HG03175 (cell line): Measurements from ENCODE around the gene MYO16.

Experiments
- ATAC-seq: cut with Tn5 transposase; IDR thresholded peaks from one replicate; pipeline ENCODE4 v1.9.1; 2021; ENCODE audit warnings: mild to moderate bottlenecking, moderate library complexity; ENCODE audit not compliant: unreplicated experiment

MYO16 gene

GRCh38 chr13:108629181-108629752 lies at the start of gene MYO16:
Gene MYO16, plus strand, starts transcription at chr13:108629611. Its CDS starts 234 bp downstream, at chr13:108629845.
- ATAC-seq, result no peak

GRCh38 chr13:108586826-108587225 lies 42.6 kb upstream of the MYO16 start:
- ATAC-seq, result no peak

- no peak for ATAC-seq
Observed at GRCh38 chr13:108588516-108588915, 40.9 kb upstream of the MYO16 start.

- no peak for ATAC-seq
Observed at GRCh38 chr13:108594153-108594552, 35.3 kb upstream of the MYO16 start.

GRCh38 chr13:108595436-108596274 lies 33.8 kb upstream of the MYO16 start:
- ATAC-seq, result no peak

GRCh38 chr13:108597943-108598342 lies 31.5 kb upstream of the MYO16 start:
- ATAC-seq, result no peak

- no peak for ATAC-seq
Observed at GRCh38 chr13:108606424-108606823, 23.0 kb upstream of the MYO16 start.

- no peak for ATAC-seq
Observed at GRCh38 chr13:108609353-108609752, 20.1 kb upstream of the MYO16 start.

- ATAC-seq, result no peak
Observed at GRCh38 chr13:108610507-108610906, 18.9 kb upstream of the MYO16 start.

- ATAC-seq, result no peak
Observed at GRCh38 chr13:108615241-108615640, 14.2 kb upstream of the MYO16 start.

GRCh38 chr13:108618233-108618632 lies 11.2 kb upstream of the MYO16 start:
- no peak for ATAC-seq

GRCh38 chr13:108621462-108621861 lies 7.9 kb upstream of the MYO16 start:
- no peak for ATAC-seq

- ATAC-seq, result no peak
Observed at GRCh38 chr13:108624108-108624507, 5.3 kb upstream of the MYO16 start.

- no peak for ATAC-seq
Observed at GRCh38 chr13:108624979-108625378, 4.4 kb upstream of the MYO16 start.

GRCh38 chr13:108629988-108630387 lies 577 bp downstream of the MYO16 start:
- no peak for ATAC-seq

- no peak for ATAC-seq
Observed at GRCh38 chr13:108632649-108633167, 3.3 kb downstream of the MYO16 start.

GRCh38 chr13:108638901-108639300 lies 9.5 kb downstream of the MYO16 start:
- no peak for ATAC-seq

- no peak for ATAC-seq
Observed at GRCh38 chr13:108643646-108644353, 14.4 kb downstream of the MYO16 start.

GRCh38 chr13:108645376-108645775 lies 16.0 kb downstream of the MYO16 start:
- ATAC-seq, result no peak

GRCh38 chr13:108650271-108650670 lies 20.9 kb downstream of the MYO16 start:
- ATAC-seq, result no peak

- no peak for ATAC-seq
Observed at GRCh38 chr13:108656742-108657141, 27.3 kb downstream of the MYO16 start.

GRCh38 chr13:108657519-108657918 lies 28.1 kb downstream of the MYO16 start:
- no peak for ATAC-seq
